GM21825 (cell line): ENCODE results near the gene ZBTB38.

Source experiments
- ATAC-seq: cut with Tn5 transposase; IDR thresholded peaks from one replicate; pipeline ENCODE4 v1.9.1; 2021; ENCODE audit warnings: mild to moderate bottlenecking, moderate library complexity; ENCODE audit not compliant: unreplicated experiment

ZBTB38 gene

GRCh38 chr3:141366285-141367037 is 1.8 kb upstream of the ZBTB38 start:
- ATAC-seq, result no peak

GRCh38 chr3:141367038-141367730 is 1.1 kb upstream of the ZBTB38 start:
- no peak for ATAC-seq

GRCh38 chr3:141368925-141369794 is 856 bp downstream of the ZBTB38 start:
- no peak for ATAC-seq

- ATAC-seq, result peak; percentile 81
These were observed 1.8 kb downstream of the ZBTB38 start for GRCh38 chr3:141370065-141370533.

GRCh38 chr3:141371882-141372281 is 3.6 kb downstream of the ZBTB38 start:
- ATAC-seq, result no peak

- no peak for ATAC-seq
These were observed 4.4 kb downstream of the ZBTB38 start for GRCh38 chr3:141372656-141373055.

- no peak for ATAC-seq
These were observed 4.9 kb downstream of the ZBTB38 start for GRCh38 chr3:141373232-141373631.

- ATAC-seq, result no peak
These were observed 5.6 kb downstream of the ZBTB38 start for GRCh38 chr3:141373768-141374526.

- no peak for ATAC-seq
These were observed 7.3 kb downstream of the ZBTB38 start for GRCh38 chr3:141375381-141376301.

GRCh38 chr3:141377377-141377776 is 9.1 kb downstream of the ZBTB38 start:
- no peak for ATAC-seq

GRCh38 chr3:141378556-141378955 is 10.3 kb downstream of the ZBTB38 start:
- ATAC-seq, result no peak

GRCh38 chr3:141379250-141379966 is 11.1 kb downstream of the ZBTB38 start:
- ATAC-seq, result peak; percentile 43

GRCh38 chr3:141380279-141380678 is 12.0 kb downstream of the ZBTB38 start:
- ATAC-seq, result no peak

GRCh38 chr3:141380987-141381386 is 12.7 kb downstream of the ZBTB38 start:
- peak; percentile 41 for ATAC-seq

GRCh38 chr3:141382571-141382970 is 14.3 kb downstream of the ZBTB38 start:
- ATAC-seq, result no peak

GRCh38 chr3:141383555-141384129 is 15.3 kb downstream of the ZBTB38 start:
- ATAC-seq, result no peak

- ATAC-seq, result no peak
These were observed 15.9 kb downstream of the ZBTB38 start for GRCh38 chr3:141384157-141384556.

GRCh38 chr3:141384575-141384974 is 16.3 kb downstream of the ZBTB38 start:
- no peak for ATAC-seq
